Activated CD4-positive, alpha-beta T cell treated with anti-CD3 and anti-CD28 coated beads, Interleukin-10, Interleukin-2, amounts not matched to agents 100 ng/mL and 50 ng/mL, durations not matched to agents 16 hours and 8 hours (primary cell): ENCODE results near the gene UBE2D4.
"Not testable (repeated sequence)": the region's sequence is repeated elsewhere in the genome, so short reads cannot be mapped to it uniquely, and the experiment has no call there.

Experiments used
- DNase-seq: peaks from one replicate; pipeline ENCODE4 v3.0.0-alpha.2; 2020

Gene UBE2D4

DNA sequence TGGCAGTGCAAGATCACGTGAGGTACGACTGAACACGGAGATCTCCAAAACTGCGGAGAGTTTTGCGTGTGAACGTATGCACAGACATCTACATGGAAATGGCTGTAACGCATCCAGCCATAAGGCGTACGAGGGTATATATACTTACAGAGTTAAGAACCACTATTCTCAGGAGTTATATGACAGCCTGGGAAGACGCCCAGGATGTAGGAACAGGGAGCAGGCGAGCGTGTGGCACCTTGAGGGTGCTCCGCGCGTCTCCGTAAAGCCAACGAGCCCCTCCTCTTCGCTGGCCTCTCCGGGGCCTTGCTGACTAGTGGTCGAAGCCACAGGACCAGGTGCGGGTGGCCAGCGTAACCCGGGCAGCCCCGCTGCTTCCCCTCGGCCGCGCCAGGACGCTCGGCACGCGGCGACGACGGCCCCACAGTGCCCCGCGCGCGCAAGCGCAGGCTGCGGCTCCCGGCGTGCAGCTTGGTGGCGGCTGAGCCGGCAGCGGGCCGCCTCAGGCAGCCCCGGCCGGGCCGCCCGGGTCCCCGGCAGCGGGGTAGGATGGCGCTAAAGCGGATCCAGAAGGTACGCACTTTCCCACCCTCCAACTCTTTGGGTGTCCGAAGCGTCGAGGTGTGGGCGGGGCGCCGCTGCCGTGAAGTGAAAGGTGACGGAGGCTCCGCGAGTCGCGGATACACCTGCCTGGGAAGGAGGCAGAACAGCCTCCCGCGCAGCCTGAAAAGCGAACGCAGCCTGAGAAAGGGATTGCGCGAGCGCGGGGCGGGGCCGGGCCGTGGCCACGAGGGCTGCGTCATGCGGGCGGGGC lies at the start of gene UBE2D4:
Gene UBE2D4, plus strand, starts transcription at position 453 of the 814 bp plus-strand sequence. Its CDS starts 97 bp downstream, at position 550.
- peak; percentile 93 for DNase-seq

DNA sequence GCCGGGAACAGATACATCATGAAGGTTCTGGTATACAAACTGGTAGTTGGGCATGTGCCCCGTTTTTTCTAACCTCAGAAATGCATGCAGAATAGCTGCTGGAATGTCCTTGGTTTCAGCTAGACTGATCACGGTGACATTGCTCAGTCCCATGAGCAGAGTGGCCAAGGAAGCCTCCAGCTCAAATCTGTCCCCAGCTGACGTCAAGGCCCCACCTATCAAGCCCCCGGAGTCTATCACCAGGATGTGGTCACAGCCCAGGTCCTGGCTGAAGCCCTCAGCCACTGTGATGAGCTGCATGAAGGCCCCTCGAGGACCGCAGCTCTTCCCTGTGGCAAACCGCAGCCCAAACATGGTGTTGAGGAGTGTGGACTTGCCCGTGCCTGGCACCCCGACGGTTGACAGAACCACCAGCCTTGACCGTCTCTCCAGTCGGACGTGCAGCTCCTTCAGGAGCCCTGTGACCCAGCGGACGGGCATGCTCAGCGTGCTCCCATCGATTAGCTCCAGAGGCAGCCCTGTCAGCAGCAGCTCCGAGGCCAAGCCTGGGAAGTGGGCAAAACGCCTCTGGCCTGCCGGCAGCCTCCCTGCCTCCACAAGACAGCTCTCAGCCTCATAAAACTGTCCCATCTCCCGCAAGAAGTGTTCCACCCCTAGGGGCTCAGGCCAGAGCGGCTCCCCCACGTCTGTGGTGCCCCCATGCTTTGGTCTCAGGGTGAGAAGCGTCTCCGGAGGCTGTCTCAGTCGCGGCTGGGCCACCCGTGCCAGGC lies 49.1 kb upstream of the UBE2D4 start:
- DNase-seq = no peak

DNA sequence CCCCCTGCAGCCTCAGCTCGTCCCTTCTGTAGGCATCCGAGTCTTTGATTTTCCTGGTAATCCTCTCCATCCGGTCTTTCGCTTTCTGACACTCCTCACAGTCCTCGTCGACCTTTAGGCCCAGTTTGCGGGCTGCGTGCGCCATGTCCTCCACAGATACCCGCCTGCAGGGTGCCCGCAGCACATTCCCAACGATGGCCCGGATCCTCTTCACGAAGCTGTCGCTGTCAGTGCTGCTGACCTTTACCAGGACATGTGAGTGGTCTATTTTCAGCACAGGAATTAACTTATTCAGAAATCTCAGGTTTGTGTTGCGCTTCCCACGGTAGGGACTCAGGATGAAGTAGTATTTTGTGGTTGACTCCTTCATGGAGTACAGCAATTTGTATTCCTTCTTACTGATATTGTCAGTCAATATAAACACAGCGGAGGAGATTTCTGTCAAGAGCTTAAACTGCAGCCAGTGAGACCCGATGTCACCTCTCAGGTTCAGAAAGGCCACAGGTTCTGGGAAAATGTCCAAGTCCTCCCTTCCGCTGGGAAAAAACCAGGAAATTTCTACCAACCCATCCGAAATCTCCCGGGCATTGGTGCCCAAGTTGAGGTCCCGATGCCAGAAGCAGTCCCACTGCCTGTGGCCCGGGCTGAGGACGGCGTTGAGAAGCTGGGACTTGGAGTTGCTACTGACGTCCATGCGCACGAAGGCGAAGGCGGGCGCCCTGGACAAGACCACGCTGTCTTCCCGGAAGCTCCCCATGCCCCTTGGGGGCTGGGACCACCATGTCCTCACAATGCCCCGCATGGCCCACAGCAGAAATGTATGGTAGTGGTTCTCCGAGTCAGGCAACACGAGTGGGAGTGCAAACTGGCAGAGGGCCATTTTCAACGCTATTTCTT lies 48.0 kb upstream of the UBE2D4 start:
- DNase-seq = no peak

DNA sequence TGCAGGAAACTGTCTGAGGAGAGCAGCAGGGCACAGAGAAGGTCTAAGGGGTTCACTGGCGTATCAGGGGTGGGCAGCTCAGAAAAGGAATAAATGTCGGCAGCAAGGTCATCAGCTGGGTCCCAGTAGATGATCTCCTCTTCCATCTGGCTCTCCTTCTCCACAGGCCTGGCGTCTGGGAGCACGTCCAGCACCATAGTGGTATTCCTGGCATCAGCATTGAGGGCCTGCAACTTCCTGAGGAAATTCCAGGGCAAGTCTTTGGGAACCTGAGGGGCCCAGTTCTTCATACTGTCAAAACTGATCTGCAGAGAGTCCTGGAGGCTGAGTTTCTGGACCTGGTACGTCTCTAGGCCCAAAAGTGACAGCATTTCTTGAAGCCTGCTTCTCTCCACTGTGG lies 47.4 kb upstream of the UBE2D4 start:
- DNase-seq = no peak

DNA sequence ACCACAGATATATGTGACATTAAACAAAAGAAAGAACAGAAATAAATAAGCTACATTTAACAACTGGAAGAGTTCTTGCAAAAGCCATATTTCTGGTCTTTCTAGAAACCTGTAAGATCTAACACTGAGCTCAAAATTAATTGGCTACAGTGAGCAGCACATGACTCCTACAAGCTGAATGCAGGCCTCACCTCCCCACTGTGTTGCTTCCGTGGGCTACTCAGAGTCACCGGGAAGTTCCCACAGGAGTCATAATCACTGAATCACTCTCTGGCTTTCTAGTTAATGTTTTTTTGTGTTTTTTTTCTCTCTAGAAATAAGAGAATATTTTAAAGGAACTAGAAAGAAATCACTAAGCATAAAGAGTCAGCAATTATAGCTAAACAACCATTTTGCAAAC lies 46.8 kb upstream of the UBE2D4 start:
- DNase-seq = no peak

DNA sequence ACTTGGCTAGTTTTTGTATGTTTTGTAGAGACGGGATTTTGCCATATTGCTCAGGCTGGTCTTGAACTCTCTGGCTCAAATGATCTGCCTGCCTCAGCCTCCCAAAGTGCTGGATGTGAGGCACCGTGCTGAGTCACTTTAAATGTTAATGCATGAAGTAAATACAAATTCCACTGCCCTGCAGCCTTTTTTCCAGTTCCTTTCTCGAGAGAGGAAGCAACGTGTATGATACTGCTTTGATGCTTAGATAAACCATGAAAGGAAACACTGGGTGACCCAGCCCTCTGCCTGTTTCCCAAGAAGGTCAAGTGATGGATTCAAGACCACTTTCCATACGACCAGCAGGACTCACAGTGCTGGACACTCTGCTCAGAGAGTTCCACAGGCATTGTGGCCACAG lies 45.6 kb upstream of the UBE2D4 start:
- no peak for DNase-seq

DNA sequence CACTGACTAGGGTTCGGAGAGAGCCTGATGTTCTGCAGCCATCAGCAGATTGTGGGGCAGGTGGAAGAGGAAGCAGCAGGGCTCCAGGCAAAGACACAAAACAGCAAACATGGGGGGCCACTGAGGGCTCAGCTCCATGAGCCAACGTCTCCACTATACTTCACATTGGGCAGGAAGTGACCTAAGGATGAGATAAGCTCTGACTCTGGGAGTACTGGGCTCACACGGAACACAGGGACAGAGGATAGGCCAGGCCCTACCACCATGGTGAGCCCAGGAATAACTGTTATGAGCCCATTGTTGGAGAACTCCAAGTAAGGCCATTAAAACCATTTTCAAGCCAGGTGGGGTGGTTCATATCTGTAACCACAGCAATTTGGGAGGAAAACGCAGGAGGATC lies 42.0 kb upstream of the UBE2D4 start:
- DNase-seq = no peak

DNA sequence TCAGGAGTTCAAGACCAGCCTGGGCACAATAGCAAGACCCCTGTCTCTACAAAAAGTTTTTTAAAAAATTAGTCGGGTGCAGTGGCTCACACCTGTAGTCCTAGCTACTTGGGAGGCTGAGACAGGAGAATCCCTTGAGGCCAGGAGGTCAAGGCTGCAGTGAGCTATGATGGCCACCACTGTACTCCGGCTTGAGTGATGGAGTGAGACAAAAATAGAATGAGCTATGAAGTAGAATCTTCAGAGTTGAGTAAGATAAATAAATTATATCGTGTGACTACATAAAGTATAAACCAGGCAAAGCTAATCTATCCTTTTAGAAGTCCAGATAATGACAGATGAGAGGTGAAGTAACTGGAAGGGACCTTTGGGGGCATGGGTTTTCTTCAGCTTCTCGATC lies 41.6 kb upstream of the UBE2D4 start:
- DNase-seq = no peak

DNA sequence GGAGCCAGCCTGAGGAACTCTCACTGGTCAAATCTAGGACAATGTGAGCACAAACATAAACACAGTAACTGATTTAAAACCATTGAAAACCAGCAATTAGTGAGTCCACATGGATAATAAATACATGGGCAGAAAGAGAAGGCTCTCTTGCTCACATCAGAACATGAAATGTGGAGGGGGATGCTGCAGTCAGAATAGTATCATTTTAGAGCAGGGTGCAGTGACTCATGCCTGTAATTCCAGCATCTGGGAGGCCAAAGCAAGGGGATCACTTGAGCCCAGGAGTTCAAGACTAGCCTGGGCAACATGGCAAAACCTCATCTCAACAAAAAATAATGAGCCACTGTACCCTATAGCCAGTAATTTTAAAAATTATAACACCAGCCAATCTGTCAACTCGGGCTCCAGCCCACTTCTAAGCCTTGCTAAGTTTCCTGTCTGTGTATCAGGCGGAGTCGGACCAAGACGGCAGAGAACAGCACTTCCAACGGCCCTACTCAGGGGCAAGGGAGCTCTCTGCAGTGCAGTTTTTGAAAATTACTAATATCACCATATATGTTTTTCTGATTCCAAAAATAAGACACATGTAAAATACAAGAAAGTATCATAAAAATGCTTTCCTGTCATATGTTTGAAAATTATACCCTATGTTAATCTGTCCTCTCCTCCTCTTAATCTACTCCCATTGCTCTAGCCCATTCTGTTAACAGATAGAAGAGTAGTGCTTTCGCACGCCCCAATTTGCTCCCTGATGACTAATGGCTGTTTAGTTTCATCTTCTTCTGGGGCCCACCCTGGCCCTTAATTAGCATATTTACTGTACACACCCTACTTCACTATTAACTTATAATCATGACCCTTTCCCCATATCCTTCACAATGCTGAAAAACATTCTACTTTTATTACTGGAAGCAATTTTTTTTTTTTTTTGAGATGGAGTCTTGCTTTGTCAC lies 37.0 kb upstream of the UBE2D4 start:
- DNase-seq = no peak

DNA sequence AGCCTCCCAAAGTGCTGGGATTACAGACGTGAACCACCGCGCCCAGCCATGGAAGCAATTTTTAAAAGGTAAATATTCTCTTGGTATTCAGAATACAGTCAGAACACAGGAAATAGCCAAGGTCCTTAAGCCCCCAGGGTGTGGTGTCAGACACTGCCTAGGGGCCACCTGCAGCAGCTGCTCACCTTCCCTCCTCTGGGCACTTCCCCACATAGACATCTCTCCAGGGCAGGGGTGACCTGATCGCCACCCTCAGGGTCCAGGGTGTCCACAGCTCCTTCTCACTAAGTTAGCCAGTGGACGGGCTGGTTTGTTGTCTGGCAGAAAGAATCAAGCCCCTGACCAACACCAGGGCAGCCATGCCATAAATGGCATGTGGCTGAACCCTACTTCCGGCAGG lies 35.8 kb upstream of the UBE2D4 start:
- no peak for DNase-seq

DNA sequence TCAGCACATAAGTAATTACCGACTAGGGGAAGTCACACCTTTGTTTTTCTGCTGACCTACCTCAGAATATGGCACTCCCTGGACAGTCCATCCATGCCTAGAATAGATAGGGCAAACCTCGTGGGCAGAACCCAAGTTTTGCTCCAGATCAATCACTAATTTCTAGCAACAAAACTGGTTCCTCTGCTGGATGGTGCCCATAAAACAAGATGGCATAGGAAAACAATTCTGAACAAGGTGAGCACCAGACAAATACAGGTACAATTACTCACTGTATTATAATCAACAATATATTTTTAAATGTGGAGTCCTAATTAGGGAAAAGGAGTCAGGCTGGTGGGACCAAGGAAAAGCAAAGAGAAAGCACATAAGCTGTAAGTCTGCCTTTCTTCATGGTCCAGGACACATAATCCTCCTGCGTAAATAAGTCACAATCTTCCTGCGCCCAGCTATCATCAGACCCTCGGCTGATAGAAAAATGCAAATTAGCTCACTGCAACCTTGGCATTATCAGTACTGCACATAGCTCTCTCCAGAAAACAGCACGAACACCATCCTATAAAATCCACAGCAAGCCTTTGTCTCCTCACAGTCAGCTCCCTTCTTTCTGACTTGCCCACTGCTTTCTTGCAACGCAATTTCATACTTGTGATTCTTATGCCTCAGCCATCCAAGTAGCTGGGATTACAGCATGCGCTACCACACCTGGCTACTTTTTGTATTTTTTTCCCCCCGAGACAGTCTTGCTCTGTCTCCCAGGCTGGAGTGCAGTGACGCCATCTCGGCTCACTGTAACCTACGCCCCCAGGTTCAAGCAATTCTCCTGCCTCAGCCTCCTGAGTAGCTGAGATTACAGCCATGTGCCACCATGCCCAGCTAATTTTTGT lies 34.9 kb upstream of the UBE2D4 start:
- DNase-seq = no peak

DNA sequence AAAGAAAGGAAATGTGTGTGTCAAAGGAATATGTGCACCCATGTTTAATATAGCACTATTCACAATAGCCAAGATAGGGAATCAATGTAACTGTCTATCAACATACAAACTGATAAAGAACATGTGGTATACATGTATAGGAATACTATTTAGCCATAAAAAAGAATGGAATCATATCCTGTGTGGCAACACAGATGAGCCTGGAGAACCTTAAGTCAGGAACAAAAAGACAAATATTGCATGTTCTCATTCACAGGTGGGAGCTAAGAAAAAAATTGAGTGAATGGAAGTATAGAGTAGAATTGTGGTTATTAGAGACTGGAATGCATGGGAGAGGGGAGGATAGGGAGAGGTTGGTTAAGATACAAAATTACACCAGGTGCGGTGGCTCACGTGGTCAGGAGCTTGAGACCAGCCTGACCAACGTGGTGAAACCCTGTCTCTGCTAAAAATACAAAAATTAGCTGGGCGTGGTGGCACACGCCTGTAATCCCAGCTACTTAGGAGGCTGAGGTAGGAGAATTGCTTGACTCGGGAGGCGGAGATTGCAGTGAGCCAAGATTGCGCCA lies 30.3 kb upstream of the UBE2D4 start:
- no peak for DNase-seq

DNA sequence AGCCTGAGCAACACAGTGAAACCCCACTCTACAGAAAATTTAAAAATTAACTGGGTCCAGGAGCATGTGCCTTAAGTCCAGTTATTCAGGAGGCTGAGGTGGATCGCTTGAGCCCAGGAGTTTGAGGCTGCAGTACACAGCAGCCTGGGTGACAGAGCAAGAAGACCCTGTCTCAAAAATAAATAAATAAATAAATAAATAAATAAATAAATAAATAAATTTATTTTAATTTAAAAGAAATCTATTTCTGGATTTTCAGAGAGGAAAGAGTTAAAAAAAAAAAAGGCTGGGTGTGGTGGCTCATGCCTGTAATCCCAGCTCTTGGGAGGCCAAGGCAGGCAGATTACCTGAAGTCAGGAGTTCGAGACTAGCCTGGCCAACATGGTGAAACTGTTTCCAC lies 27.7 kb upstream of the UBE2D4 start:
- DNase-seq = not testable (repeated sequence)

DNA sequence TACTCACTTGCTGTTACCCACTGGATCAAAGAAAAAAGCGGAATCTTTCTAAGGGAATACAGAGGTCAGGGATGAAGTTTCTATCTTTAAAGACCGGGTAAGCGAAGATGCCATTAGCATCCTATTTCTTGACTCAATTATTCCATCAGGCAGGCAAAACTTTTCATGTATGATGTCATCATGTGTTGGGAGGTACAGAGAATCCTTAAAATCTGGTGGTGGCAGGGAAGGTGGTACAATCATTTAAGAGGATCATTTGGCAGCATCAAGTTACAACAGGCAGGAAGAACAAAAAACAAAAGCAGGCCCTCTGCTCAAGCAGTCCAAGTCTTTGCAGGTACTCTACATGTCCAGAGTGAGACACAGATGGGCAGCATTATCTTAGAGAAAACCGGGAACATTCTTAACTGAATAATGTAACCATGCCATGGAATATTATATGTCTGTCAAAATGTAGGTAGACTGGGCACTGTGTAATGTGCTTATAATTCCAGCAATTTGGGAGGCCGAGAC lies 23.6 kb upstream of the UBE2D4 start:
- DNase-seq = no peak

DNA sequence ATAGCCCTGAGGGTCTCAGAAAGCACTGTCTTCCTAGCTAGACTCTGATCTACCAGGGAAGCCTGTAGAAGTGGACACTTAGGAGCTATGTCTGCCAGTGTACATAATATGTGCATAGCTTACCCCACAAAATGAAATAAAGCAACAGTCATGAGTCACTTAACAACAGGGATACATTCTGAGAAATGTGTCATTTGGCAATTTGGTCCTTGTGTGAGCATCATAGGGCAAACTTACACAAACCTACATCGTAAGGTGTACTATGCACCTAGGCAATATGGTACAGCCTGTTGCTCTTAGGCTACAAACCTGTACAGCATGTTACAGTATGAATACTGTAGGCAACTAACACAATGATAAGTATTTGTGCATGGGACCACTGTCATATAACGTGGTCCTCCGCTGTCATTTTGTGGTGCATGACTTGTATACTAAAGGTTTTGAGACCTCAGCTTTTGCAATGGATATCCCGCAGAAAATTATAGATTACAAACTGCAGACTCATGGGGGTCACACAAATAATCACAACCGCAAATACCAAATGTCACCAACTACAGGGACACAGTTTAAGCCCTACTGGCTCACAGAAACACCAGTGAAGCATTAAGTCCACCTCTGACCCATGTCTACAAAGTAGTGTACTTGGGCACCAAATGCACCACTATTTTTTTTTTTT lies 21.6 kb upstream of the UBE2D4 start:
- peak; percentile 30 for DNase-seq

DNA sequence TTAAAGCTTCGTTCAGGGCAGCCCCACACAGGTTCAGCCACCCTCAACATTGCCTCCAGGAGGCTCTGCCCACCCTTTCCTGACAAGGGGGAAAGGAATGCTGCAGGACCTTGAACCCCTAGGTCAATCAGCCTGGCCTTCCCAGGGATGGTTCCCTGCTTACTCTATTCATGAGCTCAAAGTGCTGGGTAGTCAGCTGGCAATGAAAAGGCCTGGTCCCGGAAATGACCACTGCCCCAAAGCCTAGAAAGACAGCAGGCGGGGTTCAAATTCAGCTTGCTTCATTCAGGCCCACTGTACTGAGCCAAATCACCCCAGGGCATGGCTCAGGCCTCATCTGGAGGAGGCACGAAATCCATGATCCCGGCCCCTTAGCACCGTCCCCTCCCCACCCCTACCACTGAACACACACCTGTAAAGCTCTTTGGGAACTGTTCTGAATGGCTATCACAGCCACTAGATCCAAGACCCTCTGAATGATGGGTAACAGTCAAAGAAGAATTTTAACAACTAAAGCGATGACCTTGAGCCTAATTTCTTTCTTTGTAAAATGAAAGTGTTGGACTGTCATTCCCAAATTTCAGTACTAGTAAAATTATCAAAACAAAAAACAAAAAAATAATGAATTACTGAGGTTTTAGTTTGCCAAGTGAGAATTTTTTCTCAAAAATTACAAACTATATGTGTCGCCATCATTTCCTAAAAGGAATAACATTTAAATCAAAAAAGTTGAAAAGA lies 20.9 kb upstream of the UBE2D4 start:
- no peak for DNase-seq

DNA sequence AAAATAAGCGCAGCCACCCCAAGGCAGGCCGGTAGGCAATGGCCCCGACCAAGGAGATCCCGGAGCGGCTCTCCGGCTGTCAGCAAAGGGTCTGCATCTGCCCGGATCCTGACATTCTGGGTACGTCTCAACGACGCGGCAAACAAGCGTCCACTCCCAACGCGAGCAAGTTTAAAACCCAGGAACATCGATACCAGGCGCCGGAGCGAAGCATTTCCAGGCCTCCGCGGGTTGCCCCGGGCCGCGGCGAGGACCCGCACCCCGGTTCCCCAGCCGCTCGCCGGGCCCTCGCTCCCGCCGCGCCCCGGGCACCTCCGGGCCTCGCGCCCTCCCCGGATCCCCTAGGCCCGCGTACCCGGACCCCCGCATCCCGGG lies 20.3 kb upstream of the UBE2D4 start:
- peak; percentile 25 for DNase-seq

DNA sequence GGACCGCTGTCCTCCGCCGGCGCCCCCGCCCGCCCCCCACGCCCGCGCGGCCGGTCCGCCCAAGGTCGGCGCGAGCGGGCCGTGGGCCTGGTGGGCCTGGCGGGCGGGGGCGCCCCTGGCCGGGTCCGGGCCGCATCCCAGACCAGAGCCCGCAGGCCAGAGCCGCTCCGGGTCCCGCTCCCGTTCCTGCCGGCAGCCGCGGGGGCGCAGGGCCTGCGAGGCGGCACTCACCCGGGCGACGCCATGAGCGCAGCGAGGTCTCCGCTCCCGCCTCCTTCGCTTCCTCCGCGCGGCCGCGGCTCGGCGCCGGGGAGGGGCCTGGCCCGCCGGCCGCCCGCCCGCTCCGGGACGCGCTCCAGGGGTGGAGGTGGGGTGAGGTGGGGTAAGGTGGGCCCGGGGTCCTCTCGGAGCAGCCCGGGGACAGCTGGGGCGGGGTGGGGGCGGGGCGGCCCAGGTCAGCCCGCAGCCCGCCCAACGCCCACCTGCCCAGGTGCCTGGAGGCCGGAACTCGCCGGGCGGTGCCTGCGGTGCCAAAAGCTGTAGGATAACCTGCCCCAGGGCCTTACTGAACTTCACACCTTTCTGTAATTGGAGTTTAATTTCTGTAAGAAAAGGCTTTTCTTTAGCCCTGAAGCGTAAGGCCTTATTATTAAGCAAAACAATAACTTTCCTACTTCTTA lies 19.8 kb upstream of the UBE2D4 start, which contains the start of gene URGCP:
Gene URGCP, minus strand, starts transcription at position 266 of the 680 bp plus-strand sequence. Its CDS starts 21 bp downstream, at position 245.
- peak; percentile 66 for DNase-seq
